HL-60 (cell line): ENCODE data around the gene IQCH.

Experiments
- DNase-seq, 2 experiments: peaks; one replicate each; pipeline ENCODE4 v3.0.0-alpha.2; 2010 to 2020; ENCODE audit warnings: low read depth in 1 of 2, low spot score in 1 of 2
- H3K27ac ChIP-seq: fragments of 250-450 bp; sonication (Bioruptor Pico); replicated peaks from 2 replicates; pipeline ENCODE4 v1.5.1; 2020; ENCODE audit warnings: mild to moderate bottlenecking, moderate library complexity
- H3K27me3 ChIP-seq: fragments of 250-450 bp; sonication (Bioruptor Pico); 2 replicates; pipeline ENCODE4 v1.5.1; 2021; ENCODE audit warnings: mild to moderate bottlenecking, moderate library complexity; ENCODE audit not compliant: insufficient read depth, poor library complexity, severe bottlenecking
- H3K4me3 ChIP-seq: replicated peaks from 2 replicates; pipeline ENCODE4 v1.5.1; 2011; ENCODE audit warnings: mild to moderate bottlenecking, control low read depth, low read length; ENCODE audit not compliant: insufficient read depth
- CTCF ChIP-seq: IDR thresholded peaks from one replicate; pipeline ENCODE4 v1.5.1; 2011; ENCODE audit warnings: low read length, control low read depth, inconsistent platforms; ENCODE audit not compliant: insufficient read depth
- GABPA ChIP-seq: IDR thresholded peaks from 2 replicates; pipeline ENCODE4 v1.6.1; 2012; ENCODE audit warnings: low read depth
- POLR2AphosphoS5 ChIP-seq: IDR thresholded peaks from 2 replicates; pipeline ENCODE4 v1.6.1; 2012; ENCODE audit warnings: low read depth
- REST ChIP-seq: IDR thresholded peaks from 2 replicates; pipeline ENCODE4 v1.6.1; 2012; ENCODE audit warnings: low read depth; ENCODE audit not compliant: insufficient replicate concordance
- SPI1 ChIP-seq: IDR thresholded peaks from 2 replicates; pipeline ENCODE4 v1.6.1; 2012; ENCODE audit warnings: low read depth, mild to moderate bottlenecking, borderline replicate concordance

IQCH gene

GRCh38 chr15:67511606-67512005 is 257.0 kb downstream of the IQCH start:
- no peak overlapping the region for H3K4me3 ChIP-seq
- no peak overlapping the region for H3K27ac ChIP-seq
- no peaks in the 10 kb centered on the region for H3K27me3 ChIP-seq
- DNase-seq = no peak
- TF ChIP-seq REST = no peak
- no peak for TF ChIP-seq GABPA
- no peak for TF ChIP-seq CTCF
- no peak for TF ChIP-seq POLR2AphosphoS5
- no peak for TF ChIP-seq SPI1

- Histone ChIP-seq H3K27me3 (no peaks in the 10 kb centered on the region), H3K27ac (no peak overlapping the region), H3K4me3 (no peak overlapping the region)
- TF ChIP-seq CTCF = no peak
- no peak for TF ChIP-seq POLR2AphosphoS5
- no peak for TF ChIP-seq REST
- no peak for TF ChIP-seq GABPA
- TF ChIP-seq SPI1 = no peak
- DNase-seq = no peak
These were observed 257.6 kb downstream of the IQCH start for GRCh38 chr15:67512140-67512539.

GRCh38 chr15:67512933-67513714 is 258.5 kb downstream of the IQCH start:
- Histone ChIP-seq H3K27me3 (no peaks in the 10 kb centered on the region), H3K27ac (no peak overlapping the region), H3K4me3 (no peak overlapping the region)
- no peak for DNase-seq
- no peak for TF ChIP-seq CTCF
- no peak for TF ChIP-seq GABPA
- no peak for TF ChIP-seq REST
- TF ChIP-seq SPI1 = no peak
- TF ChIP-seq POLR2AphosphoS5 = no peak
